GM12891 (cell line): ENCODE results near the gene UBAC1.

Source experiments
- DNase-seq: peaks from one replicate; pipeline ENCODE4 v3.0.0; 2011; ENCODE audit warnings: low spot score; ENCODE audit not compliant: insufficient read length
- FAIRE-seq: peaks from 2 replicates; lab custom pipeline; 2011; peaks lifted over from hg19 to GRCh38; lab: Jason Lieb, UNC
- PAX5 ChIP-seq: IDR thresholded peaks from 2 replicates; pipeline ENCODE4 v1.6.1; 2011; ENCODE audit warnings: low read length, moderate library complexity, mild to moderate bottlenecking; ENCODE audit not compliant: insufficient read depth, severe bottlenecking
- POLR2A ChIP-seq: IDR thresholded peaks from 2 replicates; pipeline ENCODE4 v1.6.1; 2011; ENCODE audit warnings: low read depth, low read length, control low read depth
- POLR2AphosphoS5 ChIP-seq: IDR thresholded peaks from 2 replicates; pipeline ENCODE4 v1.6.1; 2011; ENCODE audit warnings: low read depth, low read length, control low read depth
- POU2F2 ChIP-seq: IDR thresholded peaks from 2 replicates; pipeline ENCODE4 v1.6.1; 2011; ENCODE audit warnings: low read depth, mild to moderate bottlenecking, control low read depth, low read length, moderate library complexity
- SPI1 ChIP-seq: IDR thresholded peaks from 2 replicates; pipeline ENCODE4 v1.6.1; 2011; ENCODE audit warnings: low read depth, low read length, control low read depth
- TAF1 ChIP-seq: IDR thresholded peaks from 2 replicates; pipeline ENCODE4 v1.6.1; 2011; ENCODE audit warnings: low read depth, low read length, control low read depth

Gene UBAC1

DNA sequence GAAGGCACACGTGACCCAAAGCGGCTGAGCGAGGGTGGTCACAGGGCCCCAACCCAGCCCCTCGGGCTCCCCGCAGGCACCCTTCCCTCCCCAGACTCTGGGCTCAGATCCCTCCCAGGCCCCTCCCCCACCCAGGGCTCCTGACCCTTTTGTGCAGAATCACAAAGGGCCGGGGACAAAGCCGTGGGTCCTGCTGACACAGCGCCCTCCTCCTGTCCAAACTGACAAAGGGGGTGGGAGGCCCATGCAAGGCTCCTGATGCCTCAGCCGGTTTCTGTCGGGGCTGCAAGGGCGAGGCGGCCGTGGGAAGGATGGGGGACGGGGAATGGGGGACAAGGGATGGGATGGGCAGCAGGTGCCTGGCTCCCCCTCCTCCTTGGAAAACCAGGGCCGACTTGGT lies 43.5 kb upstream of the UBAC1 start:
- FAIRE-seq (no peak), DNase-seq (no peak)
- TF ChIP-seq POU2F2, result no peak
- no peak for TF ChIP-seq PAX5
- TF ChIP-seq POLR2A, result no peak
- TF ChIP-seq TAF1, result no peak
- no peak for TF ChIP-seq POLR2AphosphoS5
- TF ChIP-seq SPI1, result no peak

- DNase-seq, result no peak
- FAIRE-seq, result no peak
Observed at GRCh38 chr9:136004219-136004618, 43.0 kb upstream of the UBAC1 start.

GRCh38 chr9:136003411-136004218 lies 42.4 kb upstream of the UBAC1 start:
- TF ChIP-seq POLR2AphosphoS5 (no peak), POLR2A (no peak)
- FAIRE-seq, result no peak
- DNase-seq, result no peak

More at GRCh38 chr9:136004219-136004618, 43.0 kb upstream of the UBAC1 start:
- TF ChIP-seq POU2F2, result no peak
- no peak for TF ChIP-seq PAX5
- no peak for TF ChIP-seq TAF1
- TF ChIP-seq POLR2A, result no peak
- TF ChIP-seq POLR2AphosphoS5, result no peak
- TF ChIP-seq SPI1, result no peak

GRCh38 chr9:136002881-136003280 lies 41.7 kb upstream of the UBAC1 start:
- no peak for FAIRE-seq

DNA sequence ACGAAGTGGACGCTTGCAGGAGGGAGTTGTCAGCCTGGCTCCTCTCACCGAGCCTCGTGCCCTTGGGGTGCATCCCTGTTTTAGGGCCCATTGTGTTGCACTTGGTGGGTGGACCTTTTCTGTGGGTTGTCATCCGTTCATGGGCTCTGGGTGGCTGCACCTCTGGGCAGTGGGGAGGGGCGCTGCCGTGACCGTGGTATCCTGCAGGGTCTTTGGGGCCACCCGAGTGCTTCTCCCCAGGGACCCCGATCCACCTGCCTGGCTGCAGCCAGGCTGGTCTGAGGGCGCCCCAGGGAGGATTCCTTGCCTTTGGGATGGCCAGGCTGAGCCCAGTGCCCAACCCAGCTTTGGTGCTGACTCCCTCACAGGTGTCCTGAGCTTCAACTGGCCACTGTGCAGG lies 41.0 kb upstream of the UBAC1 start:
- TF ChIP-seq PAX5, result no peak
- no peak for TF ChIP-seq SPI1
- TF ChIP-seq POLR2AphosphoS5, result no peak
- no peak for TF ChIP-seq TAF1
- TF ChIP-seq POU2F2, result no peak
- no peak for TF ChIP-seq POLR2A
- DNase-seq (no peak), FAIRE-seq (no peak)

More at GRCh38 chr9:136002881-136003280, 41.7 kb upstream of the UBAC1 start:
- no peak for DNase-seq
- TF ChIP-seq SPI1, result no peak
- no peak for TF ChIP-seq POLR2AphosphoS5
- no peak for TF ChIP-seq TAF1
- no peak for TF ChIP-seq POU2F2
- TF ChIP-seq POLR2A, result no peak
- no peak for TF ChIP-seq PAX5

DNA sequence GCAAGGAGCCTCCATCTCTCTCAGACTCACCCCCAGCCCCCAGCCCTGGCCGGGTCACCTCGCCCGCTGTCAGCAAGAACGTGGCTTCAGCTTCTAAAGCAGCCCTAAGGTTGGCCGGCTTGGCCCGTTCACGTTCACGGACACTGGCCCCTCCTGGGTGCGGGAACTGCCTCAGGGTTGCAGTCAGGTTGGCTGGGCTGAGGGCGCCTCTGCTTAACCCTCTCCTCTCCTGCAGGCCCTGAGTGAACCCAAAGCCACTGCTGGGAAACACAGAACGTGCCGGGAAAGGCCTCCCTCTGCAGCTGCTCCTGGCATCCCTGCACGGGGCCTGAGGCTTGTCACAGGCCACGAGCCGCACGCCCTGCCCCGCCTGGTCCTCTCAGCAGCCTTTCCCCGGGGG lies 40.1 kb upstream of the UBAC1 start:
- TF ChIP-seq POU2F2 (no peak), POLR2AphosphoS5 (no peak), SPI1 (no peak), POLR2A (no peak), TAF1 (no peak), PAX5 (no peak)
- no peak for FAIRE-seq
- no peak for DNase-seq

DNA sequence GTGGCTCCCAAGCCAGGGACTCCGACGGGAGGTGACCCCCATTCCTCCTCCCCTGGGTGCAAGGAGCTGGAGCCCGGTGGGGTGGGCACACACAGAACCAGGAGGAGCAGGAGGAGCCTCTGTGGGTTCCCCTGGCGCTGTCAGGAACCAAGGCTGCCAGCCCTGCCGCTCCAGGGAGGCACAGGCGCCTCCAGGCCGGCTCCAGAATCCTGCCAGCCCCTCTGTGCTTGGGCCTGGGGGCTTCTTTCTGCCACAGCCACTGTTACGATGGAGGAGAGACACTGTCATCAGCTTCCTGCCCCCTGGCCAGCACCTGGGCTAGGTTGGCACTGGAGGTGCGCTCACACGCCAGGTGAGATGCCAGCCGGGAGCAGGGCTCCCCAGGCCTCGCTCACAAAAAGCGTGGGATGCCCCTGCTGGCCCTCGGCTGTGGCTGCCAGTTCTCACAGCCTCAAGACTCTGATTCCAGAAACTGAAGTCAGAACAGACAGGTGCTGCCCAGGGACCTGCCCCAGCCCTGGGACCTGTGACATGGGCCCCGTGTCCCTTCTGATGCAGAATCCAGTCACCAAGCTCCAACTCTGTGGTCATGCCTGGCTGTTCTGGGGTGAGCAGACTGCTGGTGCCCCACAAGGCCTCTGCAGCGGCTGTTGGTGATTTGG lies 37.4 kb upstream of the UBAC1 start:
- FAIRE-seq (no peak), DNase-seq (no peak)
- TF ChIP-seq SPI1 (no peak), PAX5 (no peak), TAF1 (no peak), POLR2A (no peak), POU2F2 (no peak), POLR2AphosphoS5 (no peak)

DNA sequence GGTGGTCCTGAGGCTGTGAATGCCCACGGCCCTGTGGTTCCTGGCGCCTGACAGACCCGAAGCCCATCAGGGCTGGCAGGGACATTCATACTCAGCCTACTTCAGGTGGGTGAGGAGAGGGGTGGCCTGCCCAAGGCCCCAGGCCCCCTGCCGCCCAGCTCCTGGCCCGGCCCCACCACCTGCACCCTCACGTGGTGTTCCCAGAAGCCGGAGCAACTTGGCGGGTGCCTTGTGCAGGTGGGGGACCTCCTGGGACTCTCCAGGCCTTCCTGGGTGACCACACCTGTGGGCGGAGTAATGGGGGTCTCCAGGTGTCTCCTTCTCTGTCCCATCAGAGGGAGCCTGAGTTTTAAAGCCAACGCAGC lies 36.8 kb upstream of the UBAC1 start:
- FAIRE-seq, result no peak
- DNase-seq, result no peak
- TF ChIP-seq POLR2A (no peak), SPI1 (no peak), TAF1 (no peak), POU2F2 (no peak), PAX5 (no peak), POLR2AphosphoS5 (no peak)

DNA sequence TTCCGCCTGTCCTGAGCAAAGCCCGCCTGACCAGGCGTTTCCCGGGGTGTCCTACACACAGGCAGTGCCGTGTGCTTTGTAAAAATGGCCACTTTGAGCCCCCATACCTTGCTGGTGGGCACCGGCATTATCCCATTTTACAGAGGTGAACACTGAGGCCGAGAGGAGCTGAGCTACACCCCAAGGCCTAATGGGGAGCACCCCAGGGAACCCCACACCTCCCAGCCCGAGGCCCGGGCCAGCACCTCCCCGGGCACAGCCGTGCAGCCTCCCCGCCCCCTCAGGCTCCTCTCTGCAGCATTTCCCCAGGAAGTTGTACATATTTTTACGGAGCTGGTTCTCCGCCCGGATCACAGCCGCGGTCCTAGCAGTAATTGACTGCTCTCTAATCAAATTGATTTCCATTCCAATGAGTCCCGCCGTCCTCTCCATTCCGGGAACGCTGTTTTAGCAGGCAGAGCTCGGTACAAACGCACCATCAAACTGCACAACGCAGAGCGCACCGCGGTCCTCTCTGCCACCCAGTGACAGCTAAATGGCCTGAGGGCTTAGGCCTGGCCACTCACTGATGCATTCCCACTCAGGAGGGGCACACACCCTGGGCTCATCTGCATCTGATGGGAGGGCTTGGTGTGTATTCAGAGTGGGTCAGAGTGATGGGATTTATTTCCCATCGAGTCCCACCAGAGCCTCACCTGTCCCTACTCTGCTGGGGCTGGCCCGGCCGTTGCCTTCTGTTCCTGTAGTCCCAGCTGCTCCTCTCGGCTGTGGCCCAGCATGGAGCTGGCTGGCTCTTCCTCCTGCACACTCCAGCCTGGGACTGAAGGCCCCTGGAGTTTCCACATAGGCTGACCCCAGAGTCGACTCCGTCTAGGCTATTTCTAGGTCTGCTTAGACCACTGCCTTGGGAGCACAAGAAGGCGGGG lies 36.2 kb upstream of the UBAC1 start:
- no peak for FAIRE-seq
- DNase-seq, result no peak
- TF ChIP-seq TAF1 (no peak), SPI1 (no peak), POLR2A (no peak), POLR2AphosphoS5 (no peak), POU2F2 (no peak), PAX5 (no peak)
